Fibroblast of peridontal ligament (primary cell): ENCODE results near the gene GTF2A1L.
"Not testable (repeated sequence)": the region's sequence is repeated elsewhere in the genome, so short reads cannot be mapped to it uniquely, and the experiment has no call there.

Experiments
- DNase-seq: peaks from one replicate; pipeline ENCODE4 v3.0.0-alpha.2; 2010; ENCODE audit errors: extremely low read depth

The GTF2A1L gene, protein sequence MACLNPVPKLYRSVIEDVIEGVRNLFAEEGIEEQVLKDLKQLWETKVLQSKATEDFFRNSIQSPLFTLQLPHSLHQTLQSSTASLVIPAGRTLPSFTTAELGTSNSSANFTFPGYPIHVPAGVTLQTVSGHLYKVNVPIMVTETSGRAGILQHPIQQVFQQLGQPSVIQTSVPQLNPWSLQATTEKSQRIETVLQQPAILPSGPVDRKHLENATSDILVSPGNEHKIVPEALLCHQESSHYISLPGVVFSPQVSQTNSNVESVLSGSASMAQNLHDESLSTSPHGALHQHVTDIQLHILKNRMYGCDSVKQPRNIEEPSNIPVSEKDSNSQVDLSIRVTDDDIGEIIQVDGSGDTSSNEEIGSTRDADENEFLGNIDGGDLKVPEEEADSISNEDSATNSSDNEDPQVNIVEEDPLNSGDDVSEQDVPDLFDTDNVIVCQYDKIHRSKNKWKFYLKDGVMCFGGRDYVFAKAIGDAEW

GRCh38 chr2:48617618-48618017 is at the start of gene GTF2A1L:
TSS of gene GTF2A1L (plus strand) at chr2:48617856. CDS start at chr2:48617875, 19 bp downstream.
- no peak for DNase-seq

- no peak for DNase-seq
These were observed 49.1 kb upstream of the GTF2A1L start for GRCh38 chr2:48568547-48568946.

DNA sequence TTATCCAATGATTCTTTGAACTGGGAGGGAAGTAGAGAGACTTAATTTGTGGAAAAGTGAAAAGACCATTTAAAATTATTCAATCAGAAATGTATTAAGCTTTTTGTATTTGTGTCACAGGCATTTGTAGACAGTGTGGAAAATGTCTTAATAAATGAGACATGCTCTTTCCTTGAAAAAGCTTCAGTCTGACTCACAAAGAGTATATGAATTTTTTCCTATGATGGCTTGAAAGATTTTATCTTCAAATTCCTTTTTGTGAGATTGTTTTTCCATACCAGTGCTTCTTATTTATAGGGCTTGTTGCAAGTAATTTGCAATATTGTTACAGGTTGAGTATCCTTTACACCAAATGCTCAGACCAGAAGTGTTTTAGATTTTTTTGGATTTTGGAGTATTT is 48.2 kb upstream of the GTF2A1L start:
- no peak for DNase-seq

GRCh38 chr2:48572816-48573215 is 44.8 kb upstream of the GTF2A1L start:
- no peak for DNase-seq

DNA sequence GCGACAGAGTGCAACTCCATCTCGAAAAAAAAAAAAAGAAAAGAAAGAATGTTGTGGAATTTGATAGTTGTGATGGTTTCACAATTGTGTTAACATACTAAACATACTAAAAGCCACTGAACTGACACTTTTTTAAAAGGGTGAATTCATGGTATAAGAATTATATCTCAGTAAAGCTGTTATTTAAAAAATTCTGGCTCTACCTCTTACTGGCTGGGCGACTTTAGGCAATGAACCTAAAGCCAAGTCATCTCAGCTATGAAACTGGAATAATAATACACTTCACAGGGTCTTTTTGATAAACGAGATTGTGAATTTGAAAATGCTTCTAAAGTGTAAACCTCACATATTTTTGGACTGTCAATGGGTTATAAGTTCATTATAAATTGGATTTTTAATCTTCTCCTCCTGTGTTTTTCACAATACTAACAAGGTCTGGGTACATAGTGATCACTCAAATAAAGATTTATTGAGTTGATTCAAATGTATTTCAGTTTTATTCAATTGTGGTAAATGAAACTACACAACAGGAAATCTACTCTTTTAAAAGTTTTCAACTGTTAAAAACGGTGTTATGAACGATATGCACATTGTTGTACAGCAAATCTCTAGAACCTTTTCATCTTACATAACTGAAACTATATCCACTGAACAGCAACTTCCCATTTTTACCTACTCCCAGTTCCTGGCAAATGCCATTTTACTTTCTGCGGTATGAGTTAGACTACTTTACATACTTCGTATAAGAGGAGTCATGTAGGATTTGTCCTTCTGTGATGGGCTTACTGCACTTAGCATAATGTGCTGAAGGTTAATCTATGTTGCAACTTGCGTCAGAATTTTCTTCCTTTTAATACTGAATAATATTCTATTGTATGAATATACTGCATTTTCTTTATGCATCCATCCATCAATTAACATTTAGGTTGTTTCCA is 43.0 kb upstream of the GTF2A1L start:
- no peak for DNase-seq

GRCh38 chr2:48578313-48578712 is 39.3 kb upstream of the GTF2A1L start:
- DNase-seq: no peak

DNA sequence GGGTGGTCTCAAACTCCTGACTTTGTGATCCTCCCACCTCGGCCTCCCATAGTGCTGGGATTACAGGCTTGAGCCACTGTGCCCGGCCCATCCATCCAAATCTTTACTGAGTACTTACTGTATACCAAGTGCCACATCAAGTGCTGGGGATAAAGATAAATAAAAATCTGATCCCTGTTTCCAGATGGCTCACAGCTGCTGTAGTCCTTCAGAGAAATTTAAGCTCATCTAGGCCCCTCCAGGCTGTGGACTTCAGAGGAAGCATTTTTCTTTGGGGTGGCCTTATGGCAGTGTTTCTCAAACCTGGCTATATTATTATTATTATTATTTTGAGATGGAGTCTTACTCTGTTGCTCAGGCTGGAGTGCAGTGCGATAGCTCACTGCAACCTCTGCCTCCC is 33.7 kb upstream of the GTF2A1L start:
- DNase-seq: no peak

GRCh38 chr2:48584551-48584950 is 33.1 kb upstream of the GTF2A1L start:
- no peak for DNase-seq

- no peak for DNase-seq
These were observed 31.2 kb upstream of the GTF2A1L start for GRCh38 chr2:48586433-48586832.

- no peak for DNase-seq
These were observed 30.1 kb upstream of the GTF2A1L start for GRCh38 chr2:48587560-48587959.

GRCh38 chr2:48587961-48588360 is 29.7 kb upstream of the GTF2A1L start:
- no peak for DNase-seq

GRCh38 chr2:48588745-48589144 is 28.9 kb upstream of the GTF2A1L start:
- DNase-seq: no peak

GRCh38 chr2:48589170-48589767 is 28.4 kb upstream of the GTF2A1L start:
- peak; percentile 75 for DNase-seq

DNA sequence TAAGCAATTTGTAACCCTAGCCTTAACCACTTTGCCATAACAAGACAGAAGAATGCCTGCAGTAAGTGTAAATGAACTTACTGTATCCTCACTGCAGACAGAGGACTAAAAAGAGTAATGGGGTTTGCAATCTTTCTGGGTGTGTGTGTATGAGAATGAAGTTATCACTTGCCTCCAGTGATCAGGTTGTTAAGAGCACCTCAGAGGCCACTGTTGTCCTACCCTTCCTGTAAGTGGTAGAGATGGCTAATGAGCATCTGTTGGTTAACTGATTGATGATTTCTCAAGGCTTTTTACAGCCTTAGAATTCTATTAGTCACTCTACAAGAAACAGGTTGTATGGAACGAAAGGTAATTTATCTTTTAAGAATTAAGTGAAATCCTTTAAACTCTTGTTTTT is 27.6 kb upstream of the GTF2A1L start:
- DNase-seq: no peak

DNA sequence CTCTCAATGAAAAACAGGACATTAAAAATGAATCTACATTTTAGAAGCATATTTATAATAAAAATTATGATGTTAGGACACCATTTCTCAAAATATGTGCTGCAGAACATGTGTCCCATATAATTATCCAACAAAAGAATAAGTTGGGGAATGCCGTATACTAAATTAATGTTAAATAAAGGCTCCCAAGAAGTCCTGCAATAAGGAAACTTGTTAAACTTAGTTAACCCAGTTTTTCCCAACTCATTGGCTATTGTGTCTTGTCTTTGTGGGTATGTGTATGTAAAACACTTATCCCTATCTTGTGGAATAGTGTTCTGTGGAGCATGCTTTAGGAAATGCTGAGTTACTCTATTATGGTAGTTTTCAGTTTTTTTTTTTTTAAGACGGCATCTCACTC is 25.6 kb upstream of the GTF2A1L start:
- no peak for DNase-seq

GRCh38 chr2:48596751-48597150 is 20.9 kb upstream of the GTF2A1L start:
- not testable (repeated sequence) for DNase-seq

GRCh38 chr2:48597492-48597891 is 20.2 kb upstream of the GTF2A1L start:
- DNase-seq: no peak

GRCh38 chr2:48600204-48600813 is 17.3 kb upstream of the GTF2A1L start:
- DNase-seq: peak; percentile 76

- peak; percentile 83 for DNase-seq
These were observed 16.7 kb upstream of the GTF2A1L start for GRCh38 chr2:48600917-48601316.

DNA sequence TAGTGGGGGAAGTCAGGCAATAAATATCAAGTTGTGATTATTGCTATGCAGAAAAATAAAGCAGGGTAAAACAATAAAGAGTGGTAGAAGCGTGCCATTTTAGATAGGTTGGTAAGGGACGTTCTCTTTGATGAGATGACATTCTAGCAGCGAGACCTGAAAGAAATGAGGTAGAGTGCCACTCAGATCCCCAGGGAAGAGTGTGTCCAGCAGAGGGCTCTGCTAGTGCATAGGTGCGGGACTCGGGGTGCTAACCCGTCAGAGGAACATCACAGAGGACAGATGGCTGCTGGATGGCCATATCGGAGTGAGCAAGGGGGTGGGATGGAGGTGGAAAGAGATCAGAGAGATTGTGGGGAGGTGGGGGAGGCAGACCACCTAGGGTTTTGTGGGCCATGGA is 16.3 kb upstream of the GTF2A1L start:
- DNase-seq: no peak

GRCh38 chr2:48605482-48606175 is 12.0 kb upstream of the GTF2A1L start:
- DNase-seq: no peak
